H1 (cell line): ENCODE measurements around the gene IGSF11.

Source experiments
- BRCA1 ChIP-seq: IDR thresholded peaks from 2 replicates; pipeline ENCODE4 v1.6.1; 2012; ENCODE audit warnings: low read depth, low read length, improper control_type of control experiment
- EP300 ChIP-seq, 2 experiments: IDR thresholded peaks; 1 replicate in 1 of 2; 2 replicates in 1 of 2; pipeline ENCODE4 v1.6.1; 2011 to 2012; ENCODE audit warnings: low read depth in 2 of 2, low read length in 2 of 2, mild to moderate bottlenecking in 2 of 2, borderline replicate concordance in 1 of 2, inconsistent platforms in 1 of 2, moderate library complexity in 1 of 2
- EZH2 ChIP-seq: fragments of 200-600 bp; sonication (generic); IDR thresholded peaks from 2 replicates; pipeline ENCODE4 v1.7.1; 2012; ENCODE audit warnings: low read depth, mild to moderate bottlenecking, moderate library complexity, low read length, inconsistent platforms; ENCODE audit not compliant: severe bottlenecking
- JUND ChIP-seq: IDR thresholded peaks from 2 replicates; pipeline ENCODE4 v1.6.1; 2011; ENCODE audit warnings: mild to moderate bottlenecking, improper control_type of control experiment, low read length
- POLR2A ChIP-seq, 2 experiments: IDR thresholded peaks; 1 replicate in 1 of 2; 2 replicates in 1 of 2; pipeline ENCODE4 v1.6.1; 2011; ENCODE audit warnings: low read depth in 2 of 2, low read length in 2 of 2, mild to moderate bottlenecking in 2 of 2; ENCODE audit errors: control extremely low read depth in 1 of 2
- POLR2AphosphoS5 ChIP-seq: IDR thresholded peaks from 2 replicates; pipeline ENCODE4 v1.6.1; 2011; ENCODE audit warnings: low read depth, low read length
- RXRA ChIP-seq: IDR thresholded peaks from 2 replicates; pipeline ENCODE4 v1.6.1; 2011; ENCODE audit warnings: low read depth, mild to moderate bottlenecking, low read length, moderate library complexity; ENCODE audit not compliant: insufficient read depth
- SIX5 ChIP-seq: IDR thresholded peaks from 2 replicates; pipeline ENCODE4 v1.6.1; 2011; ENCODE audit warnings: mild to moderate bottlenecking, low read depth, low read length
- TCF12 ChIP-seq: IDR thresholded peaks from 2 replicates; pipeline ENCODE4 v1.6.1; 2011; ENCODE audit warnings: low read depth, mild to moderate bottlenecking, low read length
- YY1 ChIP-seq: IDR thresholded peaks from 2 replicates; pipeline ENCODE4 v1.6.1; 2011; ENCODE audit warnings: low read depth, mild to moderate bottlenecking, low read length
- TF ChIP-seq, protein P1 (sequence below), 3 experiments: IDR thresholded peaks; 1 replicate in 2 of 3; 2 replicates in 1 of 3; pipeline versions ENCODE4 v1.5.1 to v1.6.1; 2011; ENCODE audit warnings: low read length in 3 of 3, mild to moderate bottlenecking in 3 of 3, inconsistent platforms in 2 of 3, low read depth in 1 of 3, moderate library complexity in 1 of 3; ENCODE audit not compliant: insufficient read depth in 1 of 3; ENCODE audit errors: control extremely low read depth in 1 of 3
- TF ChIP-seq, protein P2 (sequence below): IDR thresholded peaks from 2 replicates; pipeline ENCODE4 v1.6.1; 2012; ENCODE audit warnings: inconsistent platforms

DNA sequence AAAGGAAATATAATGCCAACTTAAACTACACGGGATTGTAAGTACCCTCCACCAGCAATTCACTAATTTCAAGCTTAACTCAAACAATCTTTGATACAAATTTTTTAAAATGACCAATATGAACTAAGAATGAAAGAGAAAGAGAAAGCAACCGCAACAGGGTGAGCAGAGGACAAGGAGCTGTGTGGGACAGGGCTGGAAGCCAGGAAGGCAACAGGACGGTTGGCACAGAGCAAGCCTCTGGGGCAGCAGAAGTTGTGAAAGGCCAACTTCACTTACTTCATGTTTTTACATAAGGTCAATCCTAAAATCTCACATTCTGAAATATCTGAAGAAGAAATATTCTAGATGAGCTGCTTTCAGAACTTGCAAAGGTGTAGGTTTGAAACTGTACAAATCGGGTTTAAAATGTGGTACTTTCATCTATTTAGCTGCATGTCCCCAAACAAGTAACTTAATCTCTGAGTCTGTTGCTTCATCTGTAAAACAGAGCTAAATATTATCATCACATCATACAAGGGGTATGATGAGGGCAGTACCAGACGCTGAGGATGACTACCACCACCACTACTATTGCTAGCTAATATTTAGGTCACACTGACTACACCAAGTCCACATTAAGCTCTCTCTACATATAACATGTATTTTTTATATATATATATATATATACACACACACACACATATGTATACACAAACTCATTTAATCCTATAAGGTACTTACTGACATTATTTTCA lies 101.7 kb downstream of the IGSF11 start:
- TF ChIP-seq EP300 (IDR thresholded peaks at IDR 0.05; ENCODE audit: borderline replicate concordance in 1 of 2, low read depth in 2 of 2, low read length in 2 of 2) (no peak), EZH2 (no peak), TCF12 (no peak), RXRA (no peak), POLR2A (IDR thresholded peaks at IDR 0.05; ENCODE audit: control extremely low read depth in 1 of 2, low read depth in 2 of 2, low read length in 2 of 2) (no peak), POLR2AphosphoS5 (no peak), BRCA1 (no peak), YY1 (no peak), JUND (no peak), SIX5 (no peak)
- TF ChIP-seq, protein P1, sequence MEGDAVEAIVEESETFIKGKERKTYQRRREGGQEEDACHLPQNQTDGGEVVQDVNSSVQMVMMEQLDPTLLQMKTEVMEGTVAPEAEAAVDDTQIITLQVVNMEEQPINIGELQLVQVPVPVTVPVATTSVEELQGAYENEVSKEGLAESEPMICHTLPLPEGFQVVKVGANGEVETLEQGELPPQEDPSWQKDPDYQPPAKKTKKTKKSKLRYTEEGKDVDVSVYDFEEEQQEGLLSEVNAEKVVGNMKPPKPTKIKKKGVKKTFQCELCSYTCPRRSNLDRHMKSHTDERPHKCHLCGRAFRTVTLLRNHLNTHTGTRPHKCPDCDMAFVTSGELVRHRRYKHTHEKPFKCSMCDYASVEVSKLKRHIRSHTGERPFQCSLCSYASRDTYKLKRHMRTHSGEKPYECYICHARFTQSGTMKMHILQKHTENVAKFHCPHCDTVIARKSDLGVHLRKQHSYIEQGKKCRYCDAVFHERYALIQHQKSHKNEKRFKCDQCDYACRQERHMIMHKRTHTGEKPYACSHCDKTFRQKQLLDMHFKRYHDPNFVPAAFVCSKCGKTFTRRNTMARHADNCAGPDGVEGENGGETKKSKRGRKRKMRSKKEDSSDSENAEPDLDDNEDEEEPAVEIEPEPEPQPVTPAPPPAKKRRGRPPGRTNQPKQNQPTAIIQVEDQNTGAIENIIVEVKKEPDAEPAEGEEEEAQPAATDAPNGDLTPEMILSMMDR (IDR thresholded peaks at IDR 0.05; ENCODE audit: control extremely low read depth in 1 of 3, insufficient read depth in 1 of 3, low read depth in 1 of 3, low read length in 3 of 3): no peak
- TF ChIP-seq, protein P2, sequence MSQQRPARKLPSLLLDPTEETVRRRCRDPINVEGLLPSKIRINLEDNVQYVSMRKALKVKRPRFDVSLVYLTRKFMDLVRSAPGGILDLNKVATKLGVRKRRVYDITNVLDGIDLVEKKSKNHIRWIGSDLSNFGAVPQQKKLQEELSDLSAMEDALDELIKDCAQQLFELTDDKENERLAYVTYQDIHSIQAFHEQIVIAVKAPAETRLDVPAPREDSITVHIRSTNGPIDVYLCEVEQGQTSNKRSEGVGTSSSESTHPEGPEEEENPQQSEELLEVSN: no peak
